GM12801 (cell line): ENCODE results near the gene TMEM121B.

Experiments
- TF ChIP-seq, protein P1 (sequence below): IDR thresholded peaks from one replicate; pipeline ENCODE4 v1.5.1; 2011; ENCODE audit warnings: control low read depth; ENCODE audit not compliant: insufficient read length; ENCODE audit errors: extremely low read depth

Gene TMEM121B

GRCh38 chr22:17109113-17109865 is 11.9 kb downstream of the TMEM121B start:
- TF ChIP-seq, protein P1, sequence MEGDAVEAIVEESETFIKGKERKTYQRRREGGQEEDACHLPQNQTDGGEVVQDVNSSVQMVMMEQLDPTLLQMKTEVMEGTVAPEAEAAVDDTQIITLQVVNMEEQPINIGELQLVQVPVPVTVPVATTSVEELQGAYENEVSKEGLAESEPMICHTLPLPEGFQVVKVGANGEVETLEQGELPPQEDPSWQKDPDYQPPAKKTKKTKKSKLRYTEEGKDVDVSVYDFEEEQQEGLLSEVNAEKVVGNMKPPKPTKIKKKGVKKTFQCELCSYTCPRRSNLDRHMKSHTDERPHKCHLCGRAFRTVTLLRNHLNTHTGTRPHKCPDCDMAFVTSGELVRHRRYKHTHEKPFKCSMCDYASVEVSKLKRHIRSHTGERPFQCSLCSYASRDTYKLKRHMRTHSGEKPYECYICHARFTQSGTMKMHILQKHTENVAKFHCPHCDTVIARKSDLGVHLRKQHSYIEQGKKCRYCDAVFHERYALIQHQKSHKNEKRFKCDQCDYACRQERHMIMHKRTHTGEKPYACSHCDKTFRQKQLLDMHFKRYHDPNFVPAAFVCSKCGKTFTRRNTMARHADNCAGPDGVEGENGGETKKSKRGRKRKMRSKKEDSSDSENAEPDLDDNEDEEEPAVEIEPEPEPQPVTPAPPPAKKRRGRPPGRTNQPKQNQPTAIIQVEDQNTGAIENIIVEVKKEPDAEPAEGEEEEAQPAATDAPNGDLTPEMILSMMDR = no peak

- TF ChIP-seq, protein P1 = no peak
Measured at GRCh38 chr22:17108256-17109112, 12.7 kb downstream of the TMEM121B start.

DNA sequence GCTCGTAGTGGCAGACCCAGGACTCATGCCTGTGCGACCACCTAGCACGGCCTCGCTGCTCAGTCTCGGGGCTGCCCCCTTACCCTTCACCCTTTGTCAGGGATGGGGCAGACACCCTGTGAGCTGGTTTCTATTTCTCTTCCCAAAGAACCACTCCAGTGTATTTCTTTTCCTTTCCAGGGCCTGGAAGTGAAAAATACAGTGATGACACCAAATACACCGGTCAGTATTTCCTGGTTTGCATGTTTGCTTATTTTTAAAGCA is 13.7 kb downstream of the TMEM121B start:
- TF ChIP-seq, protein P1 = no peak

DNA sequence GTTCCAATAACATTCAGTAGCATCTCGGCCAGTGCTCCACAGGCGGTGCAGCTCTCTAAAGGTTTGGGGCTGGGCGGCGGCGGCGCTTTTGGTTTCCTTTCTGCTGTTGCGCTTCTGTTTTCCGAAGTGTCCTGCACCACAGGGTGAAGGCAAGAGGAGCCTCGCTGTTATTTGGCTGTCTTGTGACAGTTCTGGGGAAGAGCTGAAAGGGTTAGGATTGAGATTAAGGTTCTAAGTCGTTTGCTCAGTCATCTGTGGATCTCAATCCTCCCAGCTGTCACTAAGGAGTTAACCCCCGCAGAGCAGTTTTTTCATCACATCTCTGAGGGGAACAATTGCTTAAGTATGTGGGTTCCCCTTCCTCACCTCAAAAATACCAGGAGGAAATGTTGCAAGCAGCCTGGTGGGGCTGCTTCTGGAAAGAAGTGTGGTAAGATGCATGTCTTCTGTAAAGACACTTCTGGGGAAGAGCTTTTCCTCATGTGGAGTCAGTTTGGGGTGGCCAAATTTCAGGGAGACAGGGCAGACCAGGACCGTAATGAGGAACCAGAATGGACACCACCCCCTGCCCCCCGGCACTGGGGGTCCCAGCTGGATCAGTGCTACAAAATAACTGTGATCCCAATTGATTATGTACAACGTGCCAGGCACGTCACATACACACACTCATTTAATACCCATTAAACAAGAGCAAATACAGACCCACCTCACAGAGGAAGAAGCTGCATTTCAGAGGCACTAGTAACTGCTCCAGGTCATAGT is 14.2 kb downstream of the TMEM121B start:
- TF ChIP-seq, protein P1 = no peak

DNA sequence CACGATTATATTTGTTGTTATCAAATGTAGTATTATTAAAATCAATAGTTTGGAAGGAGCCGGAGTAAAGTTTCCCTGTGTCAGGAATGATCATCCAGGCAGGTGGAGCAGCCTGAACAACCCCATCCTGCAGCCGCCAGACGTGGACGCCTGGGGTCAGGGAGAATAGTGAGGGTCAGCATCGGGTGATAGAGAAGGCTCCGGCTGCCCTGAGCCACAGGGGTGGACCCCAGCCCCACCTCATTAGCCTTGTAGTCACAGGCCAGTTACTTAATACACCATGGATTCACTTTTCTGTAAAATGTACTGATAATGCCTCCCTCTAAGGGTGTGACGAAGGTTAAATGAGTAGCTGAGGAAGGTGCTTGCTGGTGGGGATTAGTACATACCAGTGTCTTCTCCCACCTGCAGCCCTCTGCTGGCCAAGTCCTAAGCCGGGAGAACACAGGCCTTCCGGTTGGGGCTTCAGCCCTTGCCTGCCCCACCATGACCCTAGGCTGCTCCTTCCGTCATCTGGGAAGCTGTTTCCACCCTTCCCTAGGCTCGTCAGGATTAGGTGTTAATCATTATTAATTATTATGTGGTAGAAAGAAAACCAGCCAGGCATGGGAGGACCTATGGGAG is 14.9 kb downstream of the TMEM121B start:
- TF ChIP-seq, protein P1 = no peak

DNA sequence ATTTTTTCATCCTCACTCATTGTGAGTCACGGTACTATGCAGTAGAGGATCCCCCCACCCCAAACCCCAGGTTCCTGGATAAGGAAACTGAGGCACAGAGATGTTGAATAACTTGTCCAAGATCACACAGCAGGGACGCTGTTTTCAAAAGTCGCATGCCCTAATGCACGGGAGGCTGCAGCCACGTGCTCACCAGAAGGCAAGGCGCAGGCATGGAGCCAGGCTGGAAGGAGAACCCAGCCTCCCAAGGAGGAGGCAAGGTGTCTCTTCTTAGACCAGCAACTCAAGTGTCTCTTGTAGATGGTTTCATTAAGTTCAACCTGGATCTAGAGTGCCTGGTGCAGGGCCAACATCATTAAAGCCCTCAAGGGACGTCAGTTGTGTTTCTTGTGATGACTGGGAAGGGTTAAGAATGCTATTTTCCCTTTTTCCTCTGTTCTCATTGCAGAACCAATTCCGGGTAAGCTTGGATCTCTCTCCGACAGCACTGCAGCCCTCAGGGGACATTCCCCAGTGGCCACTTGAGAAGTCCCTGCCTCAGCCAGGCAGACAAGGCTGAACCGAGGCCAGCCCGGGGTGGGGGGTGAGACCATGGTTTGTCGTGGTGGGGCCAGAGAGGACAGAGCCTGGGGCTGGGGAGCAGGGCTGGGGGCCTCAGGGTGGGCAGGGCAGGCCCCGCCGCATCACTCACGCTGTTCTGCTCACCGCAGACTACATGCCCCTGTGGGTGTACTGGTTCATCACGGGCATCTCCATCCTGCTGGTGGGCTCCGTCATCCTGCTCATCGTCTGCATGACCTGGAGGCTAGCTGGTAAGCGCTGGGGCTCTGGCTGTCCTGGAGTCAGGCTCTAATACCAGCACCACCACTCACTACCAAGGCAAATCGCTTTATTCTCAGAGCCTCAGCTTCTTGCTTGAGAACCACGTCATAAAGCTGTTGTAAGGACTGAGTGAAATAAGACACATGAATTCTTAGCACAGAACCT is 15.7 kb downstream of the TMEM121B start:
- TF ChIP-seq, protein P1 = no peak
